Stimulated activated CD4-positive, alpha-beta T cell treated with anti-CD3 and anti-CD28 coated beads, Interleukin-2, amount 100 ng/mL, for 48 hours (primary cell): ENCODE data around the gene GYG2.
"Not testable (repeated sequence)": the region's sequence is repeated elsewhere in the genome, so short reads cannot be mapped to it uniquely, and the experiment has no call there.

ENCODE experiments used
- DNase-seq, 2 donors: peaks; one replicate each; pipeline ENCODE4 v3.0.0-alpha.2; 2020

GYG2 gene

DNA sequence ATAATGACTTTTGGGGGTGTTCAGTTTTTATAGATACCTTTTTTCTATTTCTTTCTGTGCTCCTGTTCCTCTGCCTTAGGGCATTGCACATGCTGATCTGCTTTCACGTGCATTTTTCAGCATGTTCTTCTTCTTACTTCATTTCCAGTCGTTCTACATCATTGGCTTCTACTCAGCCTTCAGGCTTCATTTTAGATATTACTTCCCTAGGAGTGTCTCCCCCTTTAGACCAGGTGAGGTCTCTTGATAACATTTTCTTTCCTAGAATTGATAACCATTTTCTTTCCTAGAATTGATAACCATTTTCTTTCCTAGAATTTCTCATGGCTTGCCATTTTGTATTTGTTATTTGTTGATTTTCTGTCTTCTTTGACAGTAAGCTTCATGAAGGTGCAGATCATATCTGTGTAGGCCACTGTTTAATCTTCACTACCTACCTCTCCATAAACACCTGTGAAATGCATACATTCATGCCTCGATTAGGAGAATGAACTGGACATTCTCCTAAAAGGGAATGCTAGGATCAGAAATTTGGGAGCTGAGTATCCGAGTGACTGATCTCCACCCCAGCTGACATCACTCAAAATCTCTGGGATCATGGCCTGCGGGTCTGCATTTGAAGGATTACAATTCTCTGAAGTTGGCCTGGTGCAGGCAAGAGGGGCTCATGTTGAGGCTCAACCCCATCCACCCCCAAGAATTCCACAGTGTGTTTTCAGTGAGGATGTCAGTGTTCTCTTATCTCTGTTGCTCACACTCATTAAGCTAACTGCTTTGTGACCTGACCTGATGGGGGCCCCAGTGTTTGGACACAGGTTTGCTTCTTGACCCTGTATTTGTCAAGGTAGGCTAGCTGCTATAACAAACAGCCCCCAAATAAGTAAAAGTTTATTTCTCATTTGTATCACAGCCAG lies 45.7 kb downstream of the GYG2 start:
- DNase-seq: no peak

DNA sequence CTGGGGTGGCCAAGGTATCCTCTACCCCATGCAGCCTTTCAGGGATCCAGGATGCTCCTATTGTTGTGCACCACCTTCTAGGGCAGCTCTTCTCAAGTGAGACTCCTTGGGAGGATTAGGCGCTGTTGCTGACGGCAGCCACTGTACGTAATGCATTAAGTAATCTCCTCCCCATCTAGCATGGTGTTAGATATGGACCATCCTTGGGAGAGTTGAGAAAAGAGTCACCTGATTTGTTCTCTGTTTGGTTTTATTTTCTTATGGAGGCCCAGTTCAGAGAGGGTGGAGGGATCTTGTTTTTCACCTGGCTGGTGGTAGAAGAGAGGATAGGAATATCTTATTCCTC lies 46.4 kb downstream of the GYG2 start:
- DNase-seq: no peak

DNA sequence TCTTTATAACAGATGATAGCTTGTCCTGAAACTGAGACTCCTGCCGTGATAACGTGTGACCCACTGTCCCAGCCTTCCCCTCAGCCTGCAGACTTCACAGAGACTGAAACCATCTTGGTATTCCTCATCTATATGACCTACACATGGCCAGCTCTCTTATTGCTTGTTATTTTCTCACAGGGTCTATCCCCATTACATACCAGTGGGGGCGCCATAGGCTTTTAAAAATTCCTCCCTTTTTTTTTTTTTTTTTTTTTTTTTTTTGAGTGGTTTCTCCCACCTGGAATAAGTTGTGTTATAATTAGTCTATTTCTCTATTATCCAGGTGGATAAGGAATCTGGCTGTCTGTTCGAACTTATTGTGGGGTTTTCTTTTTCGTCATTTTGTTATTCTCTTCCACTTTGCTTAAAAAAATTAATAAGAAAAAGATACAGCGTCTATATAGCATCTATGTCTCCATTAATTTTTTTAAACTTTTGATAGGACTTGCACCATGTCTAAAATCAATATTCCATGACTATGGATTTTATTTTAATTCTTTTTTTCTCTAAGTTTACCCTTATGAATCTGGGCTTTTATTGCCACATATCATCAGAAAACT lies 47.2 kb downstream of the GYG2 start:
- DNase-seq: no peak

DNA sequence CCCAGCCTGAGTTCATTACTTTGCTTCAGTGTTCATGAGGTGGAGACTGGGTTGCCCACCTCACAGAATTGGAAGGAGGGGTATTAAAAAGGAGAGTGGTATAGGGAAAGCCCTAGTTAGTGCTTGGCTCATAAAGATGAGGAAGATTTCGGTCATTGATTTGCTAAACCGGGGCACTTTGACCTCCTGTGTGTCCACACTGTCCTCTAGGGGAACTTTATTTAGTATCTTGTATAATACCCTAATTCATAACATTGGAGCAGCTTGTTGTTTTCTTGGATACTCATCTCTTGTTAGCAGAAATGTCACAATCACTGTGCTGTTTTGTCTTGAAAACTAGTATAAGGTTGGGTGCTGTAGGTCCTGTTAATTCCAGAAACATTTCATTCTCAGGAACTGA lies 49.8 kb downstream of the GYG2 start:
- no peak for DNase-seq

DNA sequence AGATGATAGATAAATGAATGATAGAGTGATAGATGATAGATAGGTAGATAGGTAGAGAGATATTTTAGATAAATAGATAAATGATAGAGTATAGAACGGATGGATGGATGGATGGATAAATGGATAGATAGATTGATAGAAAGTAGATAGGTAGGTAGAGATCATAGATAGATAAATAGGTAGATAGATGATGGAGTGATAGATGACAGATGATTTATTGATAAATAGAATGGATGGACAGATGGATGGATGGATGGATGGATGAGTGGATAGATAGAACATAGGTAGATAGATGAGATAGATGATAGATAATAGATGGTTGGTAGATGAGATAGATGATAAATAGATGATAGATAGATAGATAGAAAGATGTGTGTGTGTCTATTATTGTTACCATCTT lies 50.9 kb downstream of the GYG2 start:
- no peak for DNase-seq

DNA sequence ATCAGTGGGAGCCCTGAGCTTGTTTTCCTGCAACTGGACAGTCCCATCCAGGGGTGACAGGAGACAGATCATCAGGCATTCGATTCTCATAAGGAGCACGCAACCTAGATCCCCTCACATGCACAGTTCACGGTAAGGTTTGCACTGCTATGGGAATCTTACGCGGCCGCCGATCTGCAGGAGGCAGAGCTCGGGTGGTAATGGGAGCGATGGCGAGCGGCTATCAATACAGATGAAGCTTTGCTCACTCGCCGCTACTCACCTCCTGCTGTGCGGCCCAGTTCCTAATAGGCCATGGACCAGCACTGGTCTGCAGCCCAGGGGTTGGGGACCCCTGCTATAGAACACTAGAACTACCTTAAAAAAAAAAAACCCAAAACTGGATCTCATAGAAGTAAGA lies 55.0 kb downstream of the GYG2 start:
- no peak for DNase-seq

DNA sequence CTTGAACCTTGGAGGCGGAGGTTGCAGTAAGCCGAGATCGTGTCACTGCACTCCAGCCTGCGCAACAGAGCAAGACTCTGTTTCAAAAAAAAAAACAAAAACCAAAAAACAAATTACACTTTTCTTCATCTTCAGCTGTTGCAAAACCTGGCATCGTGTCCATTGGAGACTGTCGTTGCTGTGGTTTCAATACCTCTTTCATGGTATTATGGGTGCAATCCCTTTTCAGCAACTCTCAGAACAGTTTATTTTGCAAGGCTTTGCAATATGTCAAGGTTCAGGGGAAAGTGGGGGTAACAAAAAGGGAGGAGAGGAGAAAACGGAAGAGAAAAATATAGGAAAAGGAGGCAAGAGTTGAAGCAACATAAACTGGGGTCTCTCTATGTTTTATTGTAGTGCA lies 59.6 kb downstream of the GYG2 start:
- DNase-seq: no peak

DNA sequence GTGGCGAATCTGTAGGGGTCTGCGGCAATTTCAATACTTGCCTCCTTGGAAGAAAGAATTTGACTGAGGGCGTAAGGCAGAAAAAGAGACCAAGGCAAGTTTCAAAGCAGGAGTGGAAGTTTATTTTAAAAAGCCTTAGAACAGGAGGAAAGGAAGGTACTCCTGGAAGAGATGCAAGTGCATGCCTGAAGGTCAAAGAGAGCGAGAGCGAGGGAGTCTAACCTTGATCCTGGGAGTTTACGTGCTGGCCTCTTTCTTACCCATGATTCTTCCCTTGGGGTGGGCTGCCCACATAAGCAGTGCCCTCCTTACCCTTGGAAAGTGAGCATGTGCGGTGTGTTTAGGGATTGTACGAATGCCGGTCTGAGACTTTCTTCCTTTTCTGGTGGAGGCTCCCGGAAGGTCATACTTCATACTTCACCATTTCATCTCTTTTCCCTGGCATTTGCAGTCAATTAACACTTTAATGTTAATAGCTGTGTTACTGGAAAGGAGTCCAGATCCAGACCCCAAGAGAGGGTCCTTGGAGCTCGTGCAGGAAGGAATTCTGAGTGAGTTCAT lies 60.4 kb downstream of the GYG2 start:
- DNase-seq: no peak

DNA sequence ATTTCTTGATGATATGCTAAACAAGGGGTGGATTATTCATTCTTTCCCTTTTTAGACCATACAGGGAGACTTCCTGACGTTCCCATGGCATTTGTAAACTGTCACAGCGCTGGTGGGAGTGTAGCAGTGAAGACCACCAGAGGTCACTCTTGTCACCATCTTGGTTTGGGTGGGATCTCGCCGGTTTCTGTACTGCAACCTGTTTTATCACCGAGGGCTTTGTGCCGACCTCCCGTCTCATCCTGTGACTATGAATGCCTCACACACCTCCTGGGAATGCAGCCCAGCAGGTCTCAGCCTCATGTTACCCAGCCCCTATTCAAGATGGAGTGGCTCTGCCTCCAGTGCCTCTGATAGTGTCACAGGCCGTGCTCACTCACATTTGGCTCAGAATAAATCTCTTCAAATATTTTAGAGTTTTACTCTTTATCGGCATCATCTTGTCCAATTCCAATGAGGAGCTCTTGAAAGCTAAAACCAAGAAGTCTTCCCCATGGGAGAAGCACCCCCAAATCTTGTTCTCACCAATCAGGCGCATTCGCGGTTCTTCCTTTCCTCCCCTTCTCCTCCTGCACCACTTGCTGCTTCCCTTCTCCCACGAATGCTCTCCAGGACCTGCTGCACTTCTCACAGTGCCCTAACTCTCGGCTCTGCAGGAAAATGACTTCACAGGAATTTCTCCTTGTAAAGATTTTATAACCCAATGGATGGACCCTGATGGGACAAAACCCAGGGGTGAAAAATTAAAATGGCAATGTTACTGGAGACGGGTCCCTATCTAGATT lies 61.2 kb downstream of the GYG2 start:
- DNase-seq: not testable (repeated sequence)

DNA sequence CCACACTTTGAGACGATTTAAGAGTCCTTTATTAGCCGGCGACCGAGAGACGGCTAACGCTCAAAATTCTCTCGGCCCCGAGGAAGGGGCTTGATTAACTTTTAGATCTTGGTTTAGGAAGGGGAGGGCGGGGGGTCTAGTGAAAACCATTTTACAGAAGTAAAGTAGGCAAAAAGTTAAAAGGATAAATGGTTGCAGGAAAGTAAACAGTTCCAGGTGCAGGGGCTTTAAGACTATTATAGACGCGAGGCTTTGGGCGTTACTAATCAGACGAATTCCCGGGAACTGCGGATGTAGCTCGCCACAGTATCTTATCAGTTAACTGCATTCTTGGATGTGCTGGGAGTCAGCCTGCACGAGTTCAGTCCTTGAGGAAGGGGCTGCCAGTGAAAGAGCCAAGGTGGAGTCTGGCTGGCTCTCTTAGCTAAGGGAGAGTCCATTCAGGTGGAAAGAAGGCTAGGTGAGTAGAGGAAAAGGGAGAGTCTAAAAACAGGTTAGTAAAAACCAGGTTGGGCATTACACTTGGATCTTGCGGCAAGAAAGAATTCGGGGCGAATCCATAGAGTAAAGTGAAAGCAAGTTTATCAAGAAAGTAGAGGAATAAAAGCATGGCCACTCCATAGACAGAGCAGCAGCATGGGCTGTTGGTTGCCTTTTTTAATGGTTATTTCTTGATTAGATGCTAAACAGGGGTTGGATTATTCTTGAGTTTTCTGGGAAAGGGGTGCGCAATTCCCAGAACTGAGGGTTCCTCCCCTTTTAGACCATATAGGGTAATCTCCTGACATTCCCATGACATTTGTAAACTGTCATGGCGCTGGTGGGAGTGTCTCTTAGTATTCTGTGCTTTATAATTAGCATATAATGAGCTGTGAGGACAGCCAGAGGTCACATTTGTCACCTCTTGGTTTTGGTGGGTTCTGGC lies 62.1 kb downstream of the GYG2 start:
- not testable (repeated sequence) for DNase-seq

DNA sequence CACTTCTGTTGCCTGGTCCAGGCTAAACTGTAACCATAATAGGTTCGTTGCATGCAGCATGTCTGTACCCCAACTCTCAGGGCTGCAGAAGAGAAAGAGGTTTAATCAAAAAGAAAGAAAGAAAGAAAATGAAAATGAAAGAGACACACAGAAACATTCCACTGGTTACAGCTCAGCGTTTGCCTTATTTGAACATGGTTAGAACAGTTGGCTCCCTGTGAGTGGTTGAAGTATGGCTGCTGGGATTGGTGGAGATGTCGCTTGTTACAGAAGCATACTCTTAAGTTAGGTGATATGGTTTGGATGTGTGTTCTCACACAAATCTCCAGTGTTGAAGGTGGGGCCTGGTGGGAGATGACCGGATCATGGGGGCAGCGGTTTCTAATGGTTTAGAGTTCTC lies 64.1 kb downstream of the GYG2 start:
- no peak for DNase-seq

DNA sequence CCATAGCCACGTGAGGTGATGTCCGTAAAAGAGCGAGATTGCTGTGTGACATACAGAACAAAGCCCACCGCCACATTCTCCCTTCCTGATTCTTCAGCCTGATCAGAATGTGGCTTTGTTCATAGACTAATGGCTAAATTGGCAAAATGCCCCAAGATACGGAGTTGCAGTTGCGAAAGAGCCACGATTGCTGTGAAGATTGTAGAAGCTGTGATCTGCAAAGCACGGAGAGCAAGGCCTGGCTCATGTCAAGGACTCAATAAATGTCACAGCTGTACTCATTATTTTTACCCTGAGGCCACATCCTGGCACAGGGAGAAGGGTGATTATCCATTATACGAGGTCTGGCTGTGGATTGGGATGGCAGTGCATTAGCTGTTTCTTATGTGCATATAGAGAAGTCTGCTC lies 66.2 kb downstream of the GYG2 start:
- no peak for DNase-seq

DNA sequence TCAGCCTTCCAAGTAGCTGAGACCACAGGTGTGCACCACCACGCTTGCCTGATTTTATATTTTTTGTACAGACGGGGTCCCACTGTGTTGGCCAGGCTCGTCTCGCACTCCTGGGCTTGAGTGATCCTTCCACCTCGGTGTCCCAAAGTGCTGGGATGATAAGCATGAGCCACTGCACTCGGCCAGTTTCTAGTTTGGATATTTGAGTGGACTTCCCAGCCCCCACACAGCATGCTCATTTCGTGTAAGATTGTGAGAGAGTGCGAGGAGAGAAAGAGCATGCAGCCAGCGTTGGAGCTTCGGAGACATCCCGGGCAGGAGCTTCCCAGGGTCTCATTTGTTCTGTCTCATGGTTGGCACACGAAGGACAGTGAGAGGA lies 68.6 kb downstream of the GYG2 start:
- no peak for DNase-seq

DNA sequence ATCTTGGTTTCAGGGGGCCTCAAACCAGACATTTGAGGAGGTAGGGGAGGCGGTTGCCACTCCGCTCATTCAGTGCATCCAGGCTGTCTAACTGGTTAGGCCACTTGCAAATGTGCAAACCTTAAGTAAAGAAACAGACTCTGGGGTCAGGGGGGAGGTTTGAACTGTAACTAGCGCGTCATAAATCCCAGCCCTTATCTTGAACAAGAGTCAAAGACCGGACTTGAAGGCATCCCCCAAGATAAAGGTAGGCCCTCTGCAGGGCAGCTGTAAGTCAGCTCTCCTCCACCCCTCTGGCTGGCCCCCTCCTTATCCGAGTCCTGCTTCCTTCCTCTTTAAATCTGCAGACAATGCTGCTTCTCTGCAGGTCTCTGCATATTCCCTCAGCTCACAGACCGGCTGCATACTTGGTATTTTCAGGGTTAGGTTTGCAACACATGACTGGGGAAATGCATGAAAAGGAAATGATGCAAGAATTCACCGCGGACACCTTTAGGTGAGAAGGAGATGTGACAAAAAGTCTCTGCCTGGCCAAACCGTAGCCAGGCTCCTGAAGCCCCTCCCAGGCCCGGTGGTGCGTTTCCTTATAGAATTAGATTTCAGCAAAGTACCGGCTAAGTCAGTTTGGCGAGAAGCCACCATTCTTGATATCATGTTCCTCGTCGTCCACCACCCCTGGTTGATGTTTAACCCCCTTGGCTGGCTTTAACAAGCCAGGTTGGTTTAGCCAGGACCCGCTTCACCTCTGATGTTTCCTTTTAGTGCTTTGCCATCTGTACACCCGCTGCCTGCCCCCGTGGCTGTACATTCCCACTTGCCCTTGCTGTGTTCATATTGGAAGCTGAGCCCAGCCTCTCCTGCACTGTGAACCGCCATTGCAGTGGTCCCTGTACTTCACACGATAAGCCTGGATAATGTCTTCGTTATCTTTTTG lies 69.2 kb downstream of the GYG2 start:
- DNase-seq: not testable (repeated sequence)

DNA sequence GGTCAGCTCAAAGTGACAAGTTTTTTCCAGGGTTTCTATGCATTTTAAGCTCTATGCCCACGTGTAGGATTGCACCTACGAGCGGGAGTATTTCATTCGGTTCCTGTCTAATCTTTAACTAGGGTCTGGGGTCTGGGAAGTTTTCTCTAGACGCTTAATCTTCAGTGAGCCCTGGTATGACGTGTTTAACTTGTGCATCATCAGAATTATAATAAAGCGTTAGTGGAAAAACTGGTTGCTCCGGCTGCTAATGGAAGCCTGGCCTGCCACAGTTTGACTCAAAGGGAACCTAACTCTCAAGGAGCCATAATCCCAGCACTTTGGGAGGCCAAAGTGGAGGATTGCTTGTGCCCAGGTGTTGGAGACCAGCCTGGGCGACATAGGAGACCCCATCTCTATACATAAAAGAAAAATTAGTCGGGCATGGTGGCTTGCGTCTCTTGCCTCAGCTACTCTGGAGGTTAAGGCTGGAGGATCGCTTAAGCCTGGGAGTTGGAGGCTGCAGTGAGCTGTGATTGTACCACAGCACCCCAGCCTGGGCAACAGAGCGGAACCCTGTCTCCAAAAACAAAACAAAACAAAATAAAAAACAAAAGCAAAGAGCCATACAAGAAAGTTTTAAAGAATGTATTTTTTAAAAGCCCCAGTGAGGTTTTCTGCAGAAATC lies 70.2 kb downstream of the GYG2 start:
- no peak for DNase-seq

DNA sequence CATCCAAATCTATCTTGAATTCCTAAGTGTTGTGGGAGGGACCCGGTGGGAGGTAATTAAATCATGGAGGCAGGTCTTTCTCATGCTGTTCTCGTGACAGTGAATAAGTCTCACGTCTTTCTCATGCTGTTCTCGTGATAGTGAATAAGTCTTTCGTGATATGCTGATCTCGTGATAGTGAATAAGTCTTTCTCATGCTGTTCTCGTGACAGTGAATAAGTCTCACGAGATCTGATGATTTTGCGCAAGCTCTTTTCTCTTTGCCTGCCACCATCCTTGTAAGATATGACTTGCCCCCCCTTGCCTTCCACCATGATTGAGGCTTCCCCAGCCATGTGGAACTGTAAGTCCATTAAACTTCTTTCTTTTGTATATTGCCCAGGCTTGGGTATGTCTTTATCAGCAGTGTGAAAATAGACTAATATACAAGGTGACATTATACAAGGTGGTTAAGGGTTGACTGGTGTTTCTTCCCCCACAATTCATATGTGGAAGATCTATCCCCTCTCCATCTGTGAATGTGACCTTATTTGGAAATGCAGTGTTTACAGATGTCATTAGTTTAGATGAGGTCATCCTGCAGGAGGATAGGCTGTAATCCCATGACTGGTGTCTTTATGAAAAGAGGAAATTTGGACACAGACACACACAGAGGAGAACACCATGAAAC lies 72.8 kb downstream of the GYG2 start:
- DNase-seq: no peak

DNA sequence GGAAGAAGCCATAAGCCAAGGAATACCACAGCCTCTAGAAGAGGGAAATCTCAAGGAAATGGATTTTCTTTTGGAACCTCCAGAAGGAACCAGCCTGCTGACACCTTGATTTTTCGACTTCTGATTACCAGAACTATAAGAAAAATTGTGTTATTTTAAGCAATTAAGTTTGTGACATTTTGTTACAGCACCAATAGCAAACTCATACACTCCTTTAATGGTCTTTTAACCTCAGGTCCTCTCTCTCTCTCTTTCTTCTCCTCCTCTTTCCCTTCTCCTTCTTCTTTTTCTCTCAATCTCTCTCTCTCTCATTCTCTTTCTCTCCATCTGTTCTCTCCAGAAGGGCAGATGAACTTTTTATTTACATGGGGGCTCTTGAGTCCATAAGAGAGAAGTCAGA lies 74.1 kb downstream of the GYG2 start:
- no peak for DNase-seq

DNA sequence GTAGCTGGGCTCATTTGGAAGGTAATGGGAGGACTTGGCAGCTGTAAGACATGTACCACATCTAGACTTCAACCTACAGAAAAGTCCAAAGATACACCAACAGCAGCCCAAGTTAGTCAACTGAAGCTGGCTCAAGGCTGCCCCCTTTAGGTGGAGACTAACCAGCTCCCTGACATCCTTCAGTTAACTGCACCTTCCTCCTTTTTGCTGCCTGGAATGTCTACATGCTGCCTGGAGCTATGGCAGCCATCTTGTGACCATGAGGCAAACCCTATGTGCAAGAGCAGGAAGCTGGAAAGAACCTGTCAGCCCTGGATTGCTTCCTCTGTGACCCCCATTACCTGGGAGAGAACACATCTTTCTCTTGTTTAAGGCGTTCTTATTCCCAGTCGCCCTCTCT lies 74.6 kb downstream of the GYG2 start:
- no peak for DNase-seq

DNA sequence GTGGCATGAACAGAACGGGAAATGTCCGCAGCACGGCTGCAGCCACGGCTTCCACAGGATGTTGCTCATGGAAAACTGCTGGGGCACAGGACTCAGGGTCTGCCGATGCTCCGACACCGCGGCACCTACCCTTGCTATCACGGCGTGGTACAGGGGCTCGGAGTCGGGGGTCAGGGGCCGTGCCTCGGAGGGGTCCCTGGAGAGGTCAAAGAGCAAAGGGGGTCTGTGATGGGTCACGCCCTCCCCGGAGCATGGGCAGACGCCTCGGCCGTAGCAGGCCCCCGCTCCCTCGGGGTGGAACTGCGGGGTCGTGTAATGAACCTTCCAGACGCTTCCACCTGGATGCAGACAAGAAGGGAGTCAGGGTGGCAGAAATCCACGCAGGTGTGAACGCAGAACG lies 78.6 kb downstream of the GYG2 start:
- DNase-seq: no peak

DNA sequence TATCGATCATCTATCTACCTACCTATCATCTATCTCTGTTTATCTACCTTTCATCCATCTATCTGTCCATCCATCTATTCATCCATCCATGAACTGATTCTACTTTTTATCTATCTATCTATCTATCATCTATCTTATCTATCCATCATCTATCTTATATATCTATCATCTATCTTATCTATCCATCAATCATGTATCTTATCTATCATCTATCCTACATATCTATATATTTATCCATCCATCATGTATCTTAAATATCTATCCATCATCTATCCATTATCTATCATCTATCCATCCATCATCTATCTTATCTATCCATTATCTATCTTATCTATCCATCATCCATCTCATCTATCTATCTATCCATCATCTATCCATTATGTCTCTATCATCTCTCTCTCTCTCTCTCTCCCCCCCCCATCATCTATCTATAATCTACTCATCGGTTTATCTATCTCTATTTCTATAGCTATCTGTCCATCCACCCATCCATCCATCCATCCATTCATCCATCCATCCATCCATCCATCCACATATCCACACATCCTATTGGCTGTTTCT lies 79.5 kb downstream of the GYG2 start:
- DNase-seq: no peak
